Measurements from ENCODE around the gene TFF1. TPM values are rescaled to one million over a fixed set of nuclear protein-coding genes. Genes with fewer than 3 reads are reported as not detected.

TFF1 gene
- total RNA-seq, 2 donors from 2014 or later = 233 to 916 TPM

- H3K27ac ChIP-seq = peak overlapping the region; percentile 93
- H3K4me1 ChIP-seq = no peaks in the 10 kb centered on the region
- no peaks in the 10 kb centered on the region for H3K27me3 ChIP-seq
- TF ChIP-seq CTCF (IDR thresholded peaks at IDR 0.05) = no peak
- no peaks in the 10 kb centered on the region for H3K9me3 ChIP-seq
- intact Hi-C loops (cut with DNase I) = no loop called here
- DNase-seq = peak; percentile 26
- H3K4me3 ChIP-seq = no peak overlapping the region
- H3K36me3 ChIP-seq = no peaks in the 10 kb centered on the region
- H3K9ac ChIP-seq (ENCODE audit: low read depth in 2 of 2, low read length in 2 of 2) = peak overlapping the region in 1 of 2 donors; percentile 80
Observed at GRCh38 chr21:42317826-42318746, 48.2 kb downstream of the TFF1 start.

- peak; percentile 77 for DNase-seq
- H3K9ac ChIP-seq (ENCODE audit: low read depth in 2 of 2, low read length in 2 of 2) = peak overlapping the region in 1 of 2 donors; percentile 80
- TF ChIP-seq CTCF (IDR thresholded peaks at IDR 0.05) = no peak
- H3K36me3 ChIP-seq = no peaks in the 10 kb centered on the region
- intact Hi-C loops (cut with DNase I) = no loop called here
- H3K9me3 ChIP-seq = no peaks in the 10 kb centered on the region
- H3K4me1 ChIP-seq = no peaks in the 10 kb centered on the region
- H3K4me3 ChIP-seq = no peak overlapping the region
- peak overlapping the region; percentile 93 for H3K27ac ChIP-seq
- no peaks in the 10 kb centered on the region for H3K27me3 ChIP-seq
Observed at GRCh38 chr21:42317341-42317741, 49.0 kb downstream of the TFF1 start.

- H3K4me1 ChIP-seq = no peaks in the 10 kb centered on the region
- peak overlapping the region; percentile 93 for H3K27ac ChIP-seq
- H3K4me3 ChIP-seq = no peak overlapping the region
- H3K9me3 ChIP-seq = no peaks in the 10 kb centered on the region
- peak; percentile 93 for DNase-seq
- TF ChIP-seq CTCF (IDR thresholded peaks at IDR 0.05) = no peak
- H3K36me3 ChIP-seq = no peaks in the 10 kb centered on the region
- H3K9ac ChIP-seq (ENCODE audit: low read depth in 2 of 2, low read length in 2 of 2) = peak overlapping the region in 1 of 2 donors; percentile 80
- intact Hi-C loops (cut with DNase I) = no loop called here
- H3K27me3 ChIP-seq = no peaks in the 10 kb centered on the region
Observed at GRCh38 chr21:42316891-42317290, 49.4 kb downstream of the TFF1 start.

GRCh38 chr21:42315296-42315891, 50.9 kb downstream of the TFF1 start, which contains the start of gene TFF3:
TFF3 (minus strand) TSS chr21:42315409; CDS start chr21:42315374, 35 bp downstream.
- Histone ChIP-seq H3K9me3 (no peaks in the 10 kb centered on the region), H3K4me1 (no peaks in the 10 kb centered on the region), H3K4me3 (peak within 1 kb of the TSS; percentile 28), H3K9ac (ENCODE audit: low read depth in 2 of 2, low read length in 2 of 2) (peak within 1 kb of the TSS; percentile 31 to 70), H3K36me3 (no peaks in the 10 kb centered on the region), H3K27me3 (no peaks in the 10 kb centered on the region), H3K27ac (peak within 1 kb of the TSS; percentile 93)
- peak; percentile 85 for DNase-seq
- no peak for TF ChIP-seq CTCF (IDR thresholded peaks at IDR 0.05)
- intact Hi-C loops (cut with DNase I) = no loop called here

GRCh38 chr21:42314616-42315295, 51.6 kb downstream of the TFF1 start:
- no peaks in the 10 kb centered on the region for H3K4me1 ChIP-seq
- peak overlapping the region; percentile 28 for H3K4me3 ChIP-seq
- no peak for TF ChIP-seq CTCF (IDR thresholded peaks at IDR 0.05)
- H3K36me3 ChIP-seq = no peaks in the 10 kb centered on the region
- peak; percentile 70 for DNase-seq
- peak overlapping the region; percentile 31 to 70 for H3K9ac ChIP-seq (ENCODE audit: low read depth in 2 of 2, low read length in 2 of 2)
- intact Hi-C loops (cut with DNase I) = no loop called here
- H3K9me3 ChIP-seq = no peaks in the 10 kb centered on the region
- no peaks in the 10 kb centered on the region for H3K27me3 ChIP-seq
- peak overlapping the region; percentile 93 for H3K27ac ChIP-seq
